ENCODE measurements around the gene CNDP1. TPM values are rescaled to one million over a fixed set of nuclear protein-coding genes. Genes with fewer than 3 reads are reported as not detected.

The CNDP1 gene
- total RNA-seq, 1 donor from 2014 or later, result 0.48 TPM

- DNase-seq (ENCODE audit: extremely low spot score, unreplicated experiment), result no peak
- Mint-ChIP-seq H3K4me3 (no peak overlapping the region), H3K27me3 (no peaks in the 10 kb centered on the region), H3K9me3 (no peaks in the 10 kb centered on the region), H3K27ac (no peak overlapping the region), H3K4me1 (ENCODE audit: unreplicated experiment) (no peaks in the 10 kb centered on the region), H3K36me3 (no peaks in the 10 kb centered on the region)
- no peak for TF ChIP-seq CTCF (conservative IDR thresholded peaks at IDR 0.05)
Measured at GRCh38 chr18:74611765-74612164, 77.5 kb downstream of the CNDP1 start.

- Mint-ChIP-seq H3K4me1 (ENCODE audit: unreplicated experiment) (no peaks in the 10 kb centered on the region), H3K4me3 (no peak overlapping the region), H3K27me3 (no peaks in the 10 kb centered on the region), H3K9me3 (no peaks in the 10 kb centered on the region), H3K27ac (no peak overlapping the region), H3K36me3 (no peaks in the 10 kb centered on the region)
- no peak for TF ChIP-seq CTCF (conservative IDR thresholded peaks at IDR 0.05)
- no peak for DNase-seq (ENCODE audit: extremely low spot score, unreplicated experiment)
Measured at GRCh38 chr18:74613381-74613780, 79.1 kb downstream of the CNDP1 start.

GRCh38 chr18:74616494-74616893 lies 82.2 kb downstream of the CNDP1 start:
- TF ChIP-seq CTCF (conservative IDR thresholded peaks at IDR 0.05), result no peak
- Mint-ChIP-seq H3K27me3 (no peaks in the 10 kb centered on the region), H3K4me3 (no peak overlapping the region), H3K27ac (no peak overlapping the region), H3K9me3 (no peaks in the 10 kb centered on the region), H3K4me1 (ENCODE audit: unreplicated experiment) (no peaks in the 10 kb centered on the region), H3K36me3 (no peaks in the 10 kb centered on the region)
- no peak for DNase-seq (ENCODE audit: extremely low spot score, unreplicated experiment)

- no peak overlapping the region for H3K4me3 Mint-ChIP-seq
- no peak for DNase-seq (ENCODE audit: extremely low spot score, unreplicated experiment)
- no peaks in the 10 kb centered on the region for H3K4me1 Mint-ChIP-seq (ENCODE audit: unreplicated experiment)
- H3K9me3 Mint-ChIP-seq, result no peaks in the 10 kb centered on the region
- no peaks in the 10 kb centered on the region for H3K27me3 Mint-ChIP-seq
- no peaks in the 10 kb centered on the region for H3K36me3 Mint-ChIP-seq
- H3K27ac Mint-ChIP-seq, result no peak overlapping the region
- no peak for TF ChIP-seq CTCF (conservative IDR thresholded peaks at IDR 0.05)
Measured at GRCh38 chr18:74617486-74617885, 83.2 kb downstream of the CNDP1 start.

GRCh38 chr18:74622072-74622471 lies 87.8 kb downstream of the CNDP1 start:
- Mint-ChIP-seq H3K36me3 (no peaks in the 10 kb centered on the region), H3K9me3 (no peaks in the 10 kb centered on the region), H3K4me1 (ENCODE audit: unreplicated experiment) (peaks cover 8% of the 10 kb centered on the region), H3K27ac (no peak overlapping the region), H3K27me3 (no peaks in the 10 kb centered on the region), H3K4me3 (no peak overlapping the region)
- no peak for TF ChIP-seq CTCF (conservative IDR thresholded peaks at IDR 0.05)
- DNase-seq (ENCODE audit: extremely low spot score, unreplicated experiment), result no peak

Data from type B pancreatic cell (in vitro differentiated cells).